B cell (primary cell): ENCODE results near the gene C6orf132.

ENCODE experiments used
- CTCF ChIP-seq: fragments of 200-600 bp; IDR thresholded peaks from one replicate; pipeline ENCODE4 v1.8.0; 2022; ENCODE audit warnings: antibody characterized with exemption, mild to moderate bottlenecking
- EZH2 ChIP-seq: IDR thresholded peaks from 2 replicates; pipeline ENCODE4 v1.6.1; 2012; ENCODE audit warnings: borderline replicate concordance, low read depth, mild to moderate bottlenecking, moderate library complexity, low read length; ENCODE audit not compliant: insufficient read depth, poor library complexity, severe bottlenecking

- TF ChIP-seq CTCF (no peak), EZH2 (no peak)
Measured at GRCh38 chr6:42135722-42136121, 6.7 kb downstream of the C6orf132 start.
